GM18520 (cell line): Measurements from ENCODE around the gene UBXN7.
"Not testable (repeated sequence)": the region's sequence is repeated elsewhere in the genome, so short reads cannot be mapped to it uniquely, and the experiment has no call there.

Experiments used
- ATAC-seq: cut with Tn5 transposase; IDR thresholded peaks from one replicate; pipeline ENCODE4 v1.9.1; 2021; ENCODE audit not compliant: unreplicated experiment

Gene UBXN7

DNA sequence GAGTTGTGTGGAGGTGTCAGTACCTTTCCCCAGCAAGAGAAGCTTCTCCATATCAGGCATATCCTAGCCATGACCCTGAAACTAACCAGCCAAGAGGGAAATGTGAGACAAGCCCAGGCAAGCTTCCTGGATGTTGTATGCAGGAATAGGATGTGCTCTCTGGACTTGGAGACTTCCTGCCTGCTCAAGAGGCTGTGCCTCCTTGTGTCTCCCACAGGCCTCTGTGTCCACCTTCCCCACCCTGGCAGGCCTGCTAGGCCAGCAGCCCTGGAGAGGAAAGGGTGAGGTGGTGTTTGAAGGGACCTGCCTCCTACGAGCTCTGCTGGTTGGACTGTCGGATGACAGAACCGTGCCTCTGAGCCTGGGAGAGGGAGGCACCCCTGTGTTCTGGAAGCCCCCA, 112.1 kb downstream of the UBXN7 start:
- ATAC-seq, result no peak

DNA sequence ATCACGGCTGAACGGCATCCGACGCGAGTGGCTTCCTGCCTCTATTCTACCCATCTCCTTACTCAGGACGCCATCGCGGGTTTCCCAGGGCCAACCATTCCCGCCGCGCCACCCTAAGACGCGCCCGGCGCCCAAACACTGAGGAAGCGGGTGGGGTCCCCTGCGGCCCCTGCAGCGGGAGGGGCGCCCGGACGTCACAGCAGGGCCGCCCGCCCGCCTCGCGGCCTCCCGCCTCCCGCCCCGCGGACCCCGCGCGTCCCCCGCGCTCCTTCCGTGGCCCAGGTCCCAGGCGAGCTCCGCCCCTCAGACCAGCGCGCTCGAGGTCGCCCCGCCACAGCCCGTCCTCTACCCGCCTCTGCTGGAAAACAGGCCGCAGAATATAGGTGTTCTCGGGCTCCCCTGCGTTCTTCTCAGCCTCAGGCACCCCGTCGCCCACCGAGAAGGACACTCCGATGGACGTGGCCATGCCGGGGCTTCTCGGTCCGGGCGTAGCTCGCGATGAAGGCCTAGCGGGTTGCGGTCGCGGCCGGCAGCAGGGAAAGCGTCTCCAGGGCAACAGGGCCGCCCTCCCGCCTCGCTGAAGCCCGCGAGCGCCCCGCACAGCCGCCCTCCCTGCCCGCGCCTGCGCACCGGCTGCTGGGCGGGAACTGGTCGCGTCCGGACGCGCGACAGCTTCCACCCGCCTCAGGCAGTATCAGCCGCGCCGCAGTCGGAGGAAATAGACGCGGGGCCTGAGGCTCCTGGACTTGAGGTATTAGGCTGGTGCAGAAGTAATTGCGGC, 114.3 kb downstream of the UBXN7 start, which contains the start of gene DYNLT2B:
Gene DYNLT2B (minus strand): TSS at position 554 of the 781 bp plus-strand sequence. CDS start 88 bp downstream, at position 466.
- peak; percentile 80 for ATAC-seq

DNA sequence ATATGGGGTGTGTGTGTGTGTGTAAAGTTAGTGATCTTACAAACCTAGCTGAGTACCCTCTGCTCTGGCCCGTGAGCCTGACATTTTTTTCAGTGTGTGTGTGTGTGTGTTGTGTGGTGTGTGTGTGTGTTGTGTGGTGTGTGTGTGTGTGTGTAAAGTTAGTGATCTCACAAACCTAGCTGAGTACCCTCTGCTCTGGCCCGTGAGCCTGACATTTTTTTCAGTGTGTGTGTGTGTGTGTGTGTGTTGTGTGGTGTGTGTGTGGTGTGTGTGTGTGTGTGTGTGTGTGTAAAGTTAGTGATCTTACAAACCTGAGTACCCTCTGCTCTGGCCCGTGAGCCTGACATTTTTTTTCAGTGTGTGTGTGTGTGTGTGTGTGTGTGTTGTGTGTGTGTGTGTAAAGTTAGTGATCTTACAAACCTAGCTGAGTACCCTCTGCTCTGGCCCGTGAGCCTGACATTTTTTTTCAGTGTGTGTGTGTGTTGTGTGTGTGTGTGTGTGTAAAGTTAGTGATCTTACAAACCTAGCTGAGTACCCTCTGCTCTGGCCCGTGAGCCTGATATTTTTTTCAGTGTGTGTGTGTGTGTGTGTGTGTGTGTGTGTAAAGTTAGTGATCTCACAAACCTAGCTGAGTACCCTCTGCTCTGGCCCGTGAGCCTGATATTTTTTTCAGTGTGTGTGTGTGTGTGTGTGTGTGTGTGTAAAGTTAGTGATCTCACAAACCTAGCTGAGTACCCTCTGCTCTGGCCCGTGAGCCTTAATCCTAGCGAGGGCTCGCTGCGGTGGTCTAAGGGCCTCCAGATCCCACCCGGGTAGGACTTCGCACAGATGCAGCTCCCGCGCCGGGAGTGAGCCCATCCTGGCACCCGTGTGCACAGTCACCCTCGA, 115.2 kb downstream of the UBXN7 start:
- not testable (repeated sequence) for ATAC-seq

DNA sequence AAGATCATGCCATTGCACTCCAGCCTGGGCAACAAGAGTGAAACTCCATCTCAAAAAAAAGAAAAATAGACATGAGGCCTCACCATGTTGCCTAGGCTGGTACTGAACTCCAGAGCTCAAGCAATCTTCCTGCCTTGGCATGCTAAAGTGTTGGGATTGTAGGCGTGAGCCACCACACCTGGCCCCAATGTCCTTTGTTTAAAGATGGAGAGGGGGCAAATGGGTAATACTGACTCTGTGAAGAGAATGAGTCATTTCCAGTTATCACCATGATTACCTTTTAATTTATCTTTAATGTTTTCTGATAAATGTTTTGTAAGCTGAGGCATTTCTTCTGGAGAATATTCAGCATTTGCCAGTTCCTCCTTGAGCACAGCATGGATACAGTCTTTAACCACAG, 116.4 kb downstream of the UBXN7 start:
- ATAC-seq, result no peak

DNA sequence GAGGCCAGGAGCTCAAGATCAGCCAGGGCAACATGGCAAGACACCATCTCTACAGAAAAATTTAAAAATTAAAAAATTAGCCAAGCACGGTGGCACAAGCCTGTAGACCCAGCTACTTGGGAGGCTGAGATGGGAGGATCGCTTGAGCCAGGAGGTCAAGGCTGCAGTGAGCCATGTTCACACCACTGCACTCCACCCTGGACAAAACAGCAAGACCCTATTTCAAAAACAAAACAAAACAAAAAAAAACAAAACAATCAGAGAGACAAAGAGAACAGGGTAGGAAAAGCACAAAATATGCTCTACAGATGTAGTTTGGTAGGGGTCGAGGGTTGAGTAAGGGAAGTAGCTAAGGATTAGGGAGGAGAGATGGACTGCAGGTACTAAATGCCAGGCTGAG, 117.6 kb downstream of the UBXN7 start:
- no peak for ATAC-seq

DNA sequence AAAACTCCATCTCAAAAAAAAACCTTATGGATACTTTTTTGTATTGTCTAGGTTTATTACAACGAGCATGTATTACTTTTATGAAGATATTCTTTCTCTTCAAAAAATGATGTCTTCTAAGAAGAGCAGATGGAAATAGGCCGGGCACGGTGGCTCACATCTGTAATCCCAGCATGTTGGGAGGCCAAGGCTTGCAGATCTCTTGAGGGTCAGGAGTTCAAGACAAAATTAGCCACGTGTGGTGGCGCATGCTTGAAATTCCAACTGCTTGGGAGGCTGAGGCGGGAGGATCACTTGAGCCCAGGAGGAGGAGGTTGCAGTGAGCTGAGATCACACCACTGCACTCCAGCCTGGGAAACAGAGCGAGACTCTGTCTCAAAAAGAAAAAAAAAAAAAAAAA, 118.1 kb downstream of the UBXN7 start:
- ATAC-seq, result not testable (repeated sequence)

DNA sequence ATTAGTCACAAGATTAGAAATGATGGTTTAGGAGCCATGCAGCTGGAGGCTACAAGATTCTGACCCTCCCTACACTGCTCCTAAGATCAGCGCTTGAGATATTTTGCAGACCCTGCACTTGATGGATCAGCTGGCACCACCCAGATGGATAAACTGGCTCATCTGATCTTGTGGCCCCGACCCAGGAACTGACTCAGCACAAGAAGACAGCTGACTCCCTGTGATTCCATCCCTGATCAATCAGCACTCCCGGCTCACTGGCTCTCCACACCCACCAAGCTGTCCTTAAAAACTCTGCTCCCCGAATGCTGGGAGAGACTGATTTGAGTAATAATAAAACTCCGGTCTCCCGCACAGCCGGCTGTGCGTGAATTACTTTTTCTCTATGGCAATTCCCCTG, 129.3 kb downstream of the UBXN7 start:
- not testable (repeated sequence) for ATAC-seq

DNA sequence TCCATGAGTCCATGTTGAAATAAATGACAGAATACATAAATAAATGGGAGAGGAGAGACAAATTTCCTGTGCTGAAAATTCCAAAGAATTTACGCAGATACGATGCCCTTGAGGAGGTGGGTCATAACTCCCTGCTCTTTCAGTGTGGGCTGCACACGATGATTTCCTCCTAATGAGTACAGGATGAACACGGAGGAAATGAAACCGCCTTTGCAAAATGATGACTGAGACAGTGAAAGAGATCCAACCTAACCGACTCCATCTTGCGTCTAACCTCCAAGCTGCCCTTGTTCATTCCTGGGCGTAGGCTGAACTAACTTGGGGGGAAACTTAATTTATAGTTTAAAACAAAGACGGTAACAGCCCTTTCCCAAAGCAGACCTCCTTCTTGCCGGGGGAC, 129.7 kb downstream of the UBXN7 start:
- ATAC-seq, result not testable (repeated sequence)

DNA sequence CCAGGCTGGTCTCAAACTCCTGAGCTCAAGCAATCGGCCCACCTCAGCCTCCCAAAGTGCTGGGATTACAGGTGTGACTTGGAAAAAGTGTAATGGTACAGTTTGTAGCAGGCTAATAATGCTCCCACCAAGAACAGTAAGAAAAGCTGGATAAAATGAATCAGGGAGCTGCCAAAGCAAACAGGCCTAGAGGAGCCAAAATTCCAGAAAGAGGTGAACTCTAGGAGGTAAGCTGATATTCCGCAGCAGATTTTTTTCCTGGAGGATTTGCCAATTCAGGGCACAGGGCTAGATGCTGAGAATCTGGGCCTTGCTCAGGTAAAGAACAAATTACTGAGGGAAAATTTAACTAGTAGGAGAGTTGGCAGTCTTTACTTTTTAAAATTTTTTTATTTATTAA, 133.7 kb downstream of the UBXN7 start:
- ATAC-seq, result no peak
